PC-3 (cell line): ENCODE results near the gene BEST2.

Source experiments
- CTCF ChIP-seq: fragments of 300-600 bp; sonication (generic); conservative IDR thresholded peaks from 2 replicates; pipeline ENCODE4 v1.5.1; 2017; ENCODE audit warnings: antibody characterized with exemption, low read depth, mild to moderate bottlenecking, low read length
- EZH2 ChIP-seq: fragments of 300-600 bp; sonication (generic); IDR thresholded peaks from one replicate; pipeline ENCODE4 v1.6.1; 2017; ENCODE audit warnings: antibody characterized with exemption, mild to moderate bottlenecking, low read length; ENCODE audit not compliant: unreplicated experiment
- EZH2phosphoT487 ChIP-seq: fragments of 300-600 bp; sonication (generic); IDR thresholded peaks from 2 replicates; pipeline ENCODE4 v1.6.1; 2018; ENCODE audit warnings: mild to moderate bottlenecking, antibody characterized with exemption, low read length, borderline replicate concordance

DNA sequence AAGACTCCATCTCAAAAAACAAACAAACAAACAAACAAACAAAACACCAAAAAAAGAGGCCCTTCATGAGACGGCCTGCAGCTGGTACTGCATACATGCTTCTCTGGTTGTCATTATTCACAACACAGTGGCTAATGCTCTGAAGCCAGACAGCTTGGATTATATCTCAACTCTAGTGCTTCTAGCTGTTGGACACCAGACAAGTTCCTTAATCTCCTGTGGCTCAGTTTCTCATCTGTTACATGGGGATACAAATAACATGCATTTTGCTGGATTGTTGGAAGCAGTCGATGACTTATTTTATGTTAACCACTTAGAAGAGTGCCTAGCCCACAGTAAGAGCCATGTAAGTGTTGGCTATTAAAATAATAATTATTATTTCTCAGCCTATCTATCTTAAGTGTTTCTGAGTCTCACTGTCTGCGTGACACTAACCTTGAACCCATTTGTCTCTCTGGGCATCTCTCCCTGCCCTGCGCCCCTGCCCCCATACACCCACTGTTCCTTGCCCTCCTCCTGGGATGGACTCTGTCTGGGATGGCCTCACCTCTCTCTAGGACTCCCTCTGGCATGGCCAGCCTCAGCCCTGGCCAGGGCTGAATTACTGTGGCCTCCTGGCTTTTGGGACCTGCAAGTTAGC is 36.6 kb downstream of the BEST2 start:
- TF ChIP-seq CTCF (no peak), EZH2 (no peak), EZH2phosphoT487 (no peak)
